GM21390 (cell line): ENCODE data around the gene RNF2.
"Not testable (repeated sequence)": the region's sequence is repeated elsewhere in the genome, so short reads cannot be mapped to it uniquely, and the experiment has no call there.

Experiments
- ATAC-seq: cut with Tn5 transposase; IDR thresholded peaks from one replicate; pipeline ENCODE4 v1.9.1; 2021; ENCODE audit not compliant: unreplicated experiment

Gene RNF2

DNA sequence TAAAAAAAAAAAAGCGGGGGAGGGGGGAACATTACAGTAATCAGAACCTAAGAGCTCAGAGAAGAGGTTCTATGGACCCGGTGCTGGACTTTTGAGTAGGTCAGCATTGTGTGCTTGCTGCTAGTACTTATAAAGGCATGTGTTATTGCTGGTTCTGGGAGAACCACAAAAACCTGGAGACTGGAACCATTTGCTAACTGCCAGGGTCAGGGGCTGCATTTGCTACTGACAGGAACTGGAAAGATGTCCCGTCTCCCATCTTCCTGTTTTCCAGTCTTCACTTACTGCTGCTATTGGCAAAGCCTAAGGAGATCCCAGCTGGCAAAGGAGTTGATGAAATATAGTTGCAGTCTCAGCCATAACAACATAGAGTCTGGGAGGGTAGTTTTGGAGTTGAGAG is 4.3 kb downstream of the RNF2 start:
- no peak for ATAC-seq

GRCh38 chr1:185050823-185051451 is 5.6 kb downstream of the RNF2 start:
- ATAC-seq: no peak

- no peak for ATAC-seq
Measured at GRCh38 chr1:185053204-185053603, 7.8 kb downstream of the RNF2 start.

DNA sequence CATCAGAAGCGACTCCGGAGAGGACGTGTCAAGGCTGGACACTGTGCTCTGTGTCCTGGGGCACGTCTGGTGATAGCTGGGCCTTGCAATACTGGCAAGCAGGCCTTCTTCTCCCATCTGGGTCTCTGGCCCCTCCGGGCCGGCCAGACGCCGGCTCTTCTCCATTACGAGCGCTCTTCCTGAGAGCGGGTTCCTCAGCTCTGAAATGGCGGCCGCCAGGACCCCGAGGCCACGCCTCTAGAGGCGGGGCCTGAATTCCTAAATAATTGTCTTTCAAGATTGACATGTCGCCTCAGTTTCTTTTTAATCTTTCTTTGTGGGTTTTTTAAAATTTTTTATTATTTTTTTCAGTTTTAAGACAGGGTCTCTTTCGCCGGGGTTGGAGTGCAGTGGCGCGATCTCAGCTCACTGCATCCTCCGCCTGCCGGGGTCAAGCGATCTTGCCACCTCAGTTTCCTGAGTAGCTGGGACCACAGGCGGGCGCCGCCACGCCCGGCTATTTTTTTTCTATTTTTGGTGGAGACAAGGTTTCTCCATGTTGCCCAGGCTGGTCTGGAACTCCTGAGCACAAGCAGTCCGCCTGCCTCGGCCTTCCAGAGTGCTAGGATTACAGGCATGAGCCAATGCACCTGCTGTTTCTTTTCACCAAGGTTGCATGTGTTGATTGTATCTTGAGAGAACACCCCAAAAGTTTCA is 9.2 kb downstream of the RNF2 start:
- ATAC-seq: no peak

GRCh38 chr1:185058110-185058509 is 12.8 kb downstream of the RNF2 start:
- no peak for ATAC-seq

DNA sequence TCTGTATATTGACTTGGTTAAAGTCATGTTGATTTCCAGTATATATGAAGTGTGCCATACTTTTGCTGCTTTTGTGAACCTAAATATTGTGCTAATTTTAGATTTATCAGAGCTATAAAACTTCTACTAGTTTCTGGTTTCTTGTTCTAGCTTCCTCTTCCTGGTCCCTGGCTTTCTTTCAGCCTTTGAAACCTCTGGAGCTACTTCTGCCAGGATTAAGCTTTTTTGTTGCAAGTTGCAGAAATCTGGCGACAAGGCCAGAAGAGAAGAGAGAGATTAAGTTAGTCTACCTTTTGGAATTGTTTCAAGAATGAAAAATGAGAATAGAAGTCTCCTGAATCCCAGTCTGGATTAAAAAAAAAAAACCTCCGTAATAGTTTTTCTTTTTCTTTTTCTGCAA is 13.5 kb downstream of the RNF2 start:
- no peak for ATAC-seq

GRCh38 chr1:185059950-185060571 is 14.7 kb downstream of the RNF2 start:
- no peak for ATAC-seq

GRCh38 chr1:185062710-185063370 is 17.5 kb downstream of the RNF2 start:
- ATAC-seq: no peak

DNA sequence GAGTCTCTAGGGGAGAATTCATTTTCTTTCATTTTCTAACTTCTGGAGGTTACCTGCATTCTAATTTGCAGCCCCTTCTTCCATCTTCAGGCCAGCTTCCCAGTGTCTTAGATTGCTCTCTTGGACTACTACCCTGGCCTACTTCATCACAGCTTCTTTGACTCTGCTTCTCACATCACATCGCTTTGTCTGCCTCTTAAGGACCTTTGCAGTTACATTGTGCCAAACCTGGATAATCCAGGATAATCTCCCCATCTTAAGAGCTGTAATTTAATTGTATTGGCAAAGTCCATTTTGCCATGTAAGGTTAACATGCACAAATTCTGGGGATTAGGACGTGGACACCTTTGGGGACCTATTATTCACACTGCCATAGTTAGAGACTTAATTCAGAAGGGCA is 18.4 kb downstream of the RNF2 start:
- no peak for ATAC-seq

DNA sequence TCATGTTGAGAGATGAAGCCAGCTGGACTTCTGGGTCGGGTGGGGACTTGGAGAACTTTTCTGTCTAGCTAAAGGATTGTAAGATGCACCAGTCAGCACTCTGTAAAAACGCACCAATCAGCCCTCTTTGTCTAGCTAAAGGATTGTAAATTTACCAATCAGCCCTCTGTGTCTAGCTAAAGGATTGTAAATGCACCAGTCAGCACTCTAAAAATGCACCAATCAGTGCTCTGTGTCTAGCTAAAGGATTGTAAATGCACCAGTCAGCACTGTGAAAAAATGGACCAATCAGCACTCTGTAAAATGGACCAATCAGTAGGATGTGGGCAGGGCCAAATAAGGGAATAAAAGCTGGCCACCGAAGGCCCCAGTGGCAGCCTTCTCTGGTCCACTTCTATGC is 19.6 kb downstream of the RNF2 start:
- ATAC-seq: not testable (repeated sequence)

DNA sequence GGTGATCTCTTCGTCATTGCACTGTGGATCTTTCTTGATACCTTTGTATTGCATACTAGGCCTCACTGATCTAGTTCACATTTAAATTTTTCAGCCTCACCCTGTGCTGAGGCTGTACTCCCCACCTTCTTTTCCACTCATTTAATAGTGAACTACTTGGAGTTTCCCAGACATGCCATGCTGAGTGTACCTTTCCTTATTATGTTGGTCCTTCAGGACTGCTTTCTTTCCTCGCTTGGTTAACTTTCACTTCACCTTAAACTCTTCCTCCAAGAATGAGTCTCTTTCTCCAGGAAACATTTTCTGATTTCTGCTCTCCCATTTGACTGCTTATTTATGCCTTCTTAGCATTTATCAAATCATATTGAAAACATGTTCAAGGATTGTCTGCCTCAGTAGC is 20.8 kb downstream of the RNF2 start:
- ATAC-seq: no peak

GRCh38 chr1:185068341-185068740 is 23.0 kb downstream of the RNF2 start:
- ATAC-seq: no peak

- no peak for ATAC-seq
Measured at GRCh38 chr1:185069202-185069772, 23.9 kb downstream of the RNF2 start.

GRCh38 chr1:185070051-185070450 is 24.7 kb downstream of the RNF2 start:
- no peak for ATAC-seq

GRCh38 chr1:185073725-185074124 is 28.4 kb downstream of the RNF2 start:
- no peak for ATAC-seq

- no peak for ATAC-seq
Measured at GRCh38 chr1:185074307-185074706, 28.9 kb downstream of the RNF2 start.

- ATAC-seq: no peak
Measured at GRCh38 chr1:185075476-185075875, 30.1 kb downstream of the RNF2 start.

GRCh38 chr1:185077374-185077773 is 32.0 kb downstream of the RNF2 start:
- no peak for ATAC-seq

DNA sequence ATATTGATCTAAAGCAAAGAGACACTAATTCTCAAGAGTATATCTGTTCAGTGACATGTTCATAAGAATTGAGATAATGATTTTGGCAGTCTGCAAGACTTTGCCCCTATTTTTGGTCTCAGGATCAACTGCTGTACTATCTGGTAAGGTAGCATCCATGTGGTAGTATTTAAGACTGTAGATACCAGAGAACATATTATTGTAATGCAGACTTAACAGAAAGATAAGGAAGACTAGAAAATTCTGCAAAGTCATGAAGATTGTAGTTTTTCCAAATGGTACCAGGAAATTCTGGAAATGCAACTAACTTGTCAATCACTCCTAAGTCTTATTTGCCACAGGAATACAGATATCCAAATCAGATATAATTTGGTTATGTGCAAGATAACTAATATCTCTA is 35.1 kb downstream of the RNF2 start:
- ATAC-seq: no peak

DNA sequence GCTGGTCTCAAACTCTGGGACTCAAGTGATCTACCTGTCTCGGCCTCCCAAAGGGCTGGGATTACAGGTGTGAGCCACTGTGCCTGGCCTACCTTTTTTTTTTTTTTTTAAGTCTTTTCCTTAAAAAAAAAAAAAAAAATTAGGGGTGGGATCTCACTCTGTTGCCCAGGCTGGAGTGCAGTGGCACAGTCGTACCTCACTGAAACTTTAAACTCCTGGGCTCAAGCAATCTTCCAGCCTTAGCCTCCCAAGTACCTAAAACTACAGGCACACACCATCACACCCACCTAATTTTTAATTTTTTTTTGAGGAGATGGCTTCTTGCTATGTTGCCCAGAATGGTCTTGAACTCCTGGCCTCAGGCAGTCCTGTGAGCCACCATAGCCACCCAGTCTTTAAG is 38.5 kb downstream of the RNF2 start:
- ATAC-seq: no peak

GRCh38 chr1:185087101-185087500 is 41.7 kb downstream of the RNF2 start:
- ATAC-seq: no peak

- ATAC-seq: no peak
Measured at GRCh38 chr1:185087746-185088145, 42.4 kb downstream of the RNF2 start.
